NCI-H82 (cell line): ENCODE measurements around the gene PEPD.

Source experiments
- DNase-seq: peaks from one replicate; lab custom pipeline; 2025; lab: John Stamatoyannopoulos, UW

The PEPD gene

DNA sequence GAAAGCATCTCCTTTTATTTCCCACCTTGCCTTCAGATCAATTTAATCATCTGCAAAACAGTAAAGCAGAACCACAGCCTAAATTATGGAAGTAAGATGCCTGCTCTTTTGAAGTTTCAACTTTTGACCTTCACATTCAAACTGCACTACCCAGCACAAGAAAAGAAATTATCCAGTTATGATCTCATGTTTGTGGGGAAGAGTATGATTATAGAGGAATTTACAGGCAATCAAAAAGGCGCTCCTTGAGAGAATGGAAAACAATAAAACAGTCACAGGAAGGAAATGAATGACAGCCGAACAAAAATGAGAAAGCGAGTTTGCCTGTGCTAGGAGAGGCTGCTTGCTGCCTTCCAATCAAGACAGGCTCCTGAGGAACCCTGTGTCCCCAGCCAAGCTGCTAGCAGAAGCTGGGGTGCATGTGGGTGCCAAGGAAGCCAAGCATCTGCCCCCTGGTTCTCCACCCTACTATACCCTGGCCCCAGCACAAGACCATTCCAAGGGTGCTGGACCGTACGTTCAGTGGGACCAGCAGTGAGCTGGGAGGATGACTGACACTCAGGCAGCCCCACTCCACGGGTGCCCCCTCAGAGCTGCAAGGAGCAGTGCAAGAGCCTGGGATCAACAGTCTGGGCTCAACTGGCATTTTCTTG is 47.8 kb downstream of the PEPD start:
- DNase-seq, result no peak

DNA sequence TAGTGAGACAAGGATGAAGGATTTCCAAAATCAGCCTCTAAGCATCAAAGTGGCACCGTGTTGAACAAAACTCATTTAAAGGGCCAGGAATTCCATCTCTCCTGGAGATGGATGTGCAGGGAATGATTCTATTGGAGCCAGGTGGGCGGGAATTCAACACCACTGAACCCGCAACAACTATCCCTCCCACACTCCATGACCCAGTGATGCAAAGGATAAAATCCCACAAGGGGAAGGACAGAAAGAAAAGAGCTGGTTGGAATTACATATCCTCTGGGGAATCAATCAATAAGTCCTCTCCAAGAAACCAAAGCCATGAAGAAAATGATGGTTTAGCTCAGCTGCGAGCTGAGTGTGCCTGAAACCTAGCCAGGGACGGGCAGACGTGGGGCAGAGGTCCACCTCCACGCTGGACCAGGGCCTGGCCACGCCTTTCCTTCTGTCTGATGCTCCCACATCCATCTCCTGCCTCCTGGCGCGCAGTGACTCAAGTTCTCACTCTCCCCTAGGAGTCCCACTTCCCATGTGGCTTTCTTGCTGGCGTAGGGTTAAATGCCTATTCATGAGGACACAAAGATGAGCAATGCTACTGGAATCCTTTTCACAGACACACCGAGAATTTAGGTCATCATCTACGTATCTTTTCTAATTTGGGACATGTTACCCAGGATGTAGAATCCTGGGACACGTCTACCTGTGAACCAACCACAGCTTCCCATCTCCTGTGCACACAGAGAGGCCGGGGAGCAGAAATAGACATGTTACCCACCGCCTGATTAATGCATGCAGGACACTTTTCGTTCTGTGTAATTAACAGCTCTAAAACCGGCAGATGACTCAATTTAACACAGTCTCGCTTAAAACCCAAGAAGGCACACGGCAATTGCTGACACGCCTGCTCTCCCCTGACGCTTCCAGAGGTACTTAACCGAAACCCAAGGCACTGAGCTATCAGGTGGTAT is 48.6 kb downstream of the PEPD start:
- no peak for DNase-seq

DNA sequence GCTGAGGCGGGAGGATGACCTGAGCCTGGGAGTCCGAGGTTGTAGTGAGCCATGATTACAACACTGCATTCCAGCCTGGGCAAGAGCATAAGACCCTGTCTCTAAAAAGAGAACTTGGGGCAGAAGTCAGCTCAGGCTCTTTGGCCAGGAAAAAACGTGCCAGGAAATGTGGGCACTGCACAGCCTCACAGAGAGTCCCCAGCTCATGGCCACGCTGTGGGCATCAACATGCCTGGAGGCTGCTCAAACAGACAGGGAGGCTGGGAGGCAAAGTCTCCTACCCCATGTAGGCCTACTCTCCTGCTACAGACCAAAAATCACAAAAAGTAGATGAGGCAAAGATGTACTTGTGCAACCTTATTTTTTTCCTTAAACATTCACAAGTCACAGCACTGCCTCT is 49.4 kb downstream of the PEPD start:
- no peak for DNase-seq

DNA sequence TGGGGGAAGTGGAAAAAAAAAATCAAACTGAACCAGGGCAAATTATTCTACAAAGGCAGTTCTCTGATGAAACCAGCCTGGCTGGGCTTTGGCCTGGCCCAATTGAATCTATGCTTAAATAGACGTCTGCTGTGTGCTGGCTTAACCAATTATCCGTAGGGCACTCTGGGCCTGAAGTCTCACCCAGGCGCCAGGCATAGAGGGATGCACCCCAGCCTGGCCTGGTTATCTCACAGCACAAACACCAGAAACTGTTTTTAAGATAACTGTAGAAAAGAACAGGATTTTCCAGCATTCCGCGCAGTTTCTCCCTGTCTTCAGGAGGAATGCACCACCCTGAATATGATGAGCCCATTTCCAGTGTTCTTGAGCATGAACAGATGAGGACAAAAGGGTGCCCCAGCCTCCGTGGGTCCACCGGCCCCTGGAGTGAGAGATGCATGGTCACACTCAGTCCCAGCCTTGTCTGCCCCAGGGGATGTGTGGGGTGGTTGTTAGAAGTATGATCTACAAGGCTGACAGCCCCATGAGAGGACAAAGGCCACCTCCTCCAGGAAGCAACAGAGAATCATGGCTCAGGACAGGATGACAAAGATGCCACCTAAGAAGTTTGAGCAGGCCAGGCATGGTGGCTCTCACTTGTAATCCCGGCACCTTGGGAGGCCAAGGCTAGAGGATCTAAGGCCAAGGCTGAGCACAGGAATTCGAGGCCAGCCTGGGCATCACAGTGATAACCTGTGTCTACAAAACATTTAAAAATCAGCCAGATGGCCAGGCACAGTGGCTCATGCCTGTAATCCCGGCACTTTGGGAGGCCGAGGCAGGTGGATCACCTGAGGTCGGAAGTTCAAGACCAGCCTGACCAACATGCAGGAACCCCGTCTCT is 50.2 kb downstream of the PEPD start:
- no peak for DNase-seq

DNA sequence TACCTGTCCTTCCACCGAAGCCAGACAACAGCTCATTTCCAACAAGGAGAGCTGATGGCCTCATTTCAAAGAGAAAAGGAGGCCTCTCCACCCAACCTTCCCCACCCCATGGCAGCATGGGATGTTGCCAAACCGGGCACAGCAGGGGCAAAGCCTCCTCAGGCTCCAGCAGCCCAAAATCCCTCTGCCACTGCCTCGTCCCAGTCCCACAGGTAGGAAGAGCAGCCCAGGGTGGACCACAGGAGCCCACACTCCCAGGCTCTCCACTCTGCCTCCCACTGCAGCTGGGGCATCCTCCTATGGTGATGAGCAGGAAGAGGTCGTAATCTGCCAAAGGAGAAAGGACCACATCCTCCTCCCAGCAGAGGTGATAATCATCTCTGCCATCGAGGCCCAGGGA is 50.9 kb downstream of the PEPD start:
- DNase-seq, result no peak

DNA sequence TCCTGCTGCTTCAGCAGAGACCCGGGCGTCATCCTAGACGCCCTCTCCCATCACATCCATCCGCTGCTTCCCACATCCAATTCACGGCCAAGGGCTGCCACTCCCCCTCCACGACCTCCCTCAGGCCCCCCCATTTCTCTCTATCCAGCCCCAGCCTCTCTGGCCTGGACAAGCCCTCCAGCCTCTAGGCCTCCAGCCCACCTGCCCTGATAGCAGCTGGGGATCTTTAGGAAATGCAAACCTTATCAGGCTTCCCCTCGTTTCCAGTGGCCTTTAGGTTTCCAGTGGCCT is 51.6 kb downstream of the PEPD start:
- DNase-seq, result no peak

DNA sequence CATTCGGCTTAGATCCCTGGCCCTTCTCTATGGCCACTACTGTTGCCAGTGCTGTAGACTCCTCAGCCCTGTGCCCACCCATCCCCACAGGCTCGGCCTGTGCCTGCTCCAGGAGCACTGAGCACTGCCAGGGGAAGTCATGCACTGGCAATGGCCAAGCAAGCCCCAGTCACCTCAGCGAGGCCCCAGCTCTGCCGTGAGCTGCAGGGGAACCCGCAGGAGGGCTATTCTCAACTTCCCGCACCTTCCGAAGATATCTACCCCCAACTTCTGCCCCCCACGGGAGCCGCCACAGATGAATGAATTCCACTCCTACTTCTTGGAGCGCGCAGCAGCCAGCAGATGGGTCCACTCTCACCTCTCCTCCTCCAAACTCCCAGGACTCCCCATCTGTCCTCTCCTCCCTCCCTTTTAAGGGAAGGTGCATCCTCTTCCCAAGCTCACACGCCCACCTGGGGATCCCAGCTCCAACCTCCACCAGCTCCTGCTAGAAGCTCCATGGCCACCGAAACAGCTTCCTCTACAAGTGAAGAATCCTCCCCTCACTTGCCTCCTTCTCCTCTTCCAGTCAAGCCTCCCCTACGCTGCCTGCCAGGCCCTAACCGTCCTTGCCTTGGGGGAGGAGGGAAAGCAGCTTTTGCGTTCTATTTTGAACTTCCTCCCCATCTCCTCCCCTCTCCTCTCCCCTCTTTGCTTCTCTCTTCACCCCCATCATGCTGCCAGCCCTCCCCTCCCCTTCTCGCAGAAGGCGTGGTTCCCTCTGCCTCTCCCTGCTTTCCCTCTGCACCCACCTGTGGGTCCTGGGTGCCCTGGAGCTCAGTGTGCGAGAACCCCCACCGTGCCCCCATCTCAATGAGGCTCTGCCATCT is 52.2 kb downstream of the PEPD start:
- DNase-seq, result no peak

DNA sequence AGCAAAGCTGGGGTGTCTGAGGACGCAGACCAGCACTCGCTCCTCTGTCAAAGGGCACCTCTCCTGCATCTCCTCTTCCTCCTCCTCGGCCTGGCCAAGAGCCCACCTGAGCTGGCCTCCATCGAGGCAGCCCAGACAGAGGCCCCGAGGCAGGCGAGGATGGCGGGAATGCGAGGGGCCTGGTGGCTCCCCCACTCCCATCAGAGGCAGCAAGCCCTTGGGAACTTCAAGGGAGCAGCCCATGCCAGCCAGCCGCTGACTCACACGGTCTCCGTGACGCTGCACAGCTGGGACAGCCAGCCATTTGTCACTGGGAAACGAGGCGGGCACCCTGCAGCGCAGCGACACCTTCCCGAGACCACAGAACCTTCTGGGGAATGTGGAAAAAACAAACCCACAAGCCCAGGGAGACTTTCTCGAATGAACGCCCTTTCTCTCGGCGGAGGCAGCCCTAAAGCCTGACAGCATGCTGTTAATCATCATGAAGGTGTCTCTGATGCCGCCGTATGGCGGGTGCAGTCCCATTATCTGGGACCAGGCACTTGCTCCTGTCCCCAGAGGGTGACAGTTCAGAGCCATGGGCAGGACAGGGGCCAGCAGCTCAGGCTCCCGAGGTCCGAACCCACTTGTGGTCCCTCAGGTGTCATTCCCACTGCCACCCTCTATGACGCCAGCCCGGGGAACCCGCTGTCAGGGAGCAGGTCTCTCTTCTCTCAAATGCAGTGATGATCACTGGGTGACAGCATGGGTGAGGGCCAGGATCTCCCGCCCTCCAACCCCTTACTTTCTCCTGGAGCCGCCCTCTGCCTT is 53.0 kb downstream of the PEPD start:
- no peak for DNase-seq

DNA sequence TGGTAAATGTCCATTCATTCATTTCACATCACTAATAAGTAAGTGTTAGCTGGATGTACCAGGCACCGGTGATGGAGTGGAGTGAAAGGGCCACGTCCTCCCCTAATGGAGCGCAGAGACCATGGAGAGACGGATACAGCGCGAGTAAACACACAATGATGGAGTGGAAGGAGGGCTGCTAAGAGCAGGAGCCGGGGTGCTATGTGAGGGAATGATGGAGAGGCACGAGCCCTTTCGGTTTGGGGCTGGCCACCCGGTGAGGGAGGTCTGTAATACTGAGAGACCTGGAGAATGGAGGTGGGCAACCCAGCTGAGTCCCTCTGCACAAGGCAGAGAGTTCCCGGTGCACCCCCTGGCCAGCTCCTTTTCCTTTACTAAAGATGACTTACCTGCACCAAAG is 53.7 kb downstream of the PEPD start:
- no peak for DNase-seq

DNA sequence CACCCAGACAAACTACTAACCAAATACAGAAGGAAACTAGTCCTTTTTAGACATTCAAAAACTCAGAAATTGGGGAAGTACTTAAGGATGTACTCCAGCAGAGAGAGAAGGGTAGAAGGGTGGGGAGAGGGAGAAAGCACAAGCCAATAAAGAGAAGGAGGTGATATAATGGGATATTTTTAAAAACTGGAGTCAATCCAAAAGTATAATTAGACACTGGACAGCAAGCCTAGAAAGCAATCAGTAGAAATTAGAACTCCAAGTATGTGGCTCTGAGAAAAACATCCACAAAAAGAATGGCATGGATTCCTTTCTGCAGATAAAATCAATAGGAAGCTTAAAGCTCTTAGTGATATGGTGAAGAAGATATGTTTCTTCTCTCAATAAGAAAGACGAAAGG is 55.8 kb downstream of the PEPD start:
- no peak for DNase-seq

DNA sequence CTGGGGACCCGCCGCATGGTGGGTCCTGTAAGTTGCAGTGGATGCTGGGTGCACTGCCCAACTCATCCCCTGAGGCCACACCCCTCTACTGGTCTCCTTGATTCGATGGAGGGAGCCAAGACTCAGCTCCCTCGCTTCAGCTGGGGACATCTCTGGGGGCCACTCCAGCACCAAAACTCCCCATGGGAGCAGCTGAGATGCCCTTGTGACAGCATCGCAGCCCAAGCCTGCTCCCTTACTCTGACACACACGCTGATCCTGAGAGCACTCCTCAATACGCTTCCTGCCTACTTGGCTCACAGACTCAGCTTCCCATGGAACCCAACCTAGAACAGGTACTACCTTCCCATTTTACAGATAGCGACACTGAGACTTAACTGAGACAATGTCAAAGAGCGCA is 56.2 kb downstream of the PEPD start:
- DNase-seq, result no peak

DNA sequence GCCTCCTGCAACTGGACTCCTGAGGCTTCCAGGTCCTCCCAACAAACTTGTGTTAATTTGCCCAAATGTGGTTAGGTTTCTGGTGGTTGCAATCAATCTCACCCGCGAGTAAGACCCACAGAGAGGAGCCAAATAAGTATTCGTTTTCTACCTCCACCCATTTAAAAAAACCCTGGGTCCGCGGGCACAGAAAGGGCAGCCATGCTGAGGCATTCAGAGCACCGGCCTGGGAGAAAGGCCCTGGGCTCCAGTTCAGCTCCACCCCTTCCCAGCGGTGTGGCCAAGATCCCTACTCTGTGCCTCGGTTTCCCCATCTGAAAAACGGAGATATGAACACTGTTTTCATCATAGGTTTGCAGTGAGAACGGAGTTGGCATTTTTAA is 56.9 kb downstream of the PEPD start:
- no peak for DNase-seq

DNA sequence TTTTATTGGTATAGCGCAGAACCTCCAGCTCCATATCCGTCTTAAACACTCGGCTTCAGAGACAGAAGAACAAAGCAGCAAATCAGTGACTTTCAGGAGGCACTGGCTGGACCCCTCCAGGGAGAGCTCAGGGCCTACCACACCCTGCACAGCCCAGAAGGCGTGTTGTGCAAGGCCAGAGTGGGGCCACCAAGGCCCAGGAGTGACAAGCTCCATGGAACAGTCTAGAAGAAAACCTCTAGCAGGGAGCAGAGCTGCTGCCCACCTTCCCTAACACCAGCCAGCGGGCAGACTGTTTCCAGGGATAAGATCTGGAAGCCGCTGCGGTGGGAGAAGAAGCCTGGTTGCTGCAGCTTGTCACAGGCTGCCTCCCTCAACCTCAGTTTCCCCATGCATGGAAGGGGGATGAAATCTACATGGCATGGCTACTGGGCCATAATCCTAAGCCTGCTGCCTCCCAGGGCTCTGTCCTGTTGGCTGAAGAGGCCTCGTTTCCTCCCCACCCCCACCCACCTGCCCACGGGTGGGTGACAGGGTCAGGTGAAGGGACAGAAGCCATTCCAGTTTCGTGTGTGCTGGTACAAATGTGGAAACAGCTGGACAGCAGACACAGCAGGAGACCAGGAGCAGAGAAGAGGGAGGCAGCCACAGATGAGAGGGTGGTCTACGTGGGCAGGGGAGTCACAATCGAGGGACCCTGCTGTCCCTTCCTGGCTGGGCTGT is 57.4 kb downstream of the PEPD start:
- no peak for DNase-seq

DNA sequence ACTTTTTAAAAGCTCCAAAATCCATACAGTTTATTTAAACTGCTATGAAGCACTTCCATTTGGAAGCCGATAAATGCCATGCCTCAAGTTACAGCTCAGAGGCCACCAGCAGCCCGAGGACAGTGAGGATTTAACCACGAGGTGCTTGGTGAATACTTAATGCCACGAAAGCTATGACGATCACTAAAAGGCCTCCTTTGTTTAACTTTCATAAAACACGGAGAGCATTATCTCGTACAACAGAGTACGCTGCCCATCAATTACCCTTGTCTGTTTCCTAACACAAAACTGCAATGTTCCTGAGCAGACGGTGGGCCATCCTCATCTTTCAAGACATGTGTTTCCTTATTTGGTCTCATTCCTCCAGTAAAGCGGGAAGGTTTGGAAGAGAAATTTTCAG is 58.4 kb downstream of the PEPD start:
- DNase-seq, result no peak

DNA sequence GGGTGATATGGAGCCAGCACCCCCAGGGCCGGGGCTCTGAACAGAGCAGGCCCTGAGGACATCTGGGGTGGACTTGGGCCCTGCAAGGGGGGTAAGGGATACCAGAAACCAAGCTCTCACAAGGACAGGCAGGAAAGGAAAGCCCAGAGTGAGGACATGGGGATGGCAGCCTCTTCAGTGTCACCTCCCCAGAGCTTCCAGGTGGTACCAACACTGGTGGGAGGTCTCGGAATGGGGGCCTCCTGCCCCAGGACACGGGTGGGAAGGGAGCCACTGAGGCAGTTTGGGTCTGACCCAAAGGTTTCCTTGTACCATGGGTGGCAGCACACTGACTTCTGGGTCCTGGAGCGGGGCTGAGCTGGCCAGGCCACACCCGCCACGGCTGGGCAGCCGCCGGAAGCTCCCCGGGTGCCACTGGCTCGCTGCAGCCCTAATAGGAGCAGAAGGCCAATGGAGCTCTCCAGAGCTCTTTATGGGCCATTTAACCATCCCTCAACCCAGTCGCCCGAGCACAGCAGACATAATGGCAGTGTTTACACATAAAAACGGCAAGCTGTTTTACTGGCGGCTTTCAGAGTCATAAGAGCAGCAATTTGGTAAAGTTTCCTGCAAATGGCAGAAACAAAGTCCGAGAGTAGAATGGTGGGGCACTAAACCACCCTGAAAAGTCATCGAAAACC is 59.3 kb downstream of the PEPD start:
- no peak for DNase-seq

DNA sequence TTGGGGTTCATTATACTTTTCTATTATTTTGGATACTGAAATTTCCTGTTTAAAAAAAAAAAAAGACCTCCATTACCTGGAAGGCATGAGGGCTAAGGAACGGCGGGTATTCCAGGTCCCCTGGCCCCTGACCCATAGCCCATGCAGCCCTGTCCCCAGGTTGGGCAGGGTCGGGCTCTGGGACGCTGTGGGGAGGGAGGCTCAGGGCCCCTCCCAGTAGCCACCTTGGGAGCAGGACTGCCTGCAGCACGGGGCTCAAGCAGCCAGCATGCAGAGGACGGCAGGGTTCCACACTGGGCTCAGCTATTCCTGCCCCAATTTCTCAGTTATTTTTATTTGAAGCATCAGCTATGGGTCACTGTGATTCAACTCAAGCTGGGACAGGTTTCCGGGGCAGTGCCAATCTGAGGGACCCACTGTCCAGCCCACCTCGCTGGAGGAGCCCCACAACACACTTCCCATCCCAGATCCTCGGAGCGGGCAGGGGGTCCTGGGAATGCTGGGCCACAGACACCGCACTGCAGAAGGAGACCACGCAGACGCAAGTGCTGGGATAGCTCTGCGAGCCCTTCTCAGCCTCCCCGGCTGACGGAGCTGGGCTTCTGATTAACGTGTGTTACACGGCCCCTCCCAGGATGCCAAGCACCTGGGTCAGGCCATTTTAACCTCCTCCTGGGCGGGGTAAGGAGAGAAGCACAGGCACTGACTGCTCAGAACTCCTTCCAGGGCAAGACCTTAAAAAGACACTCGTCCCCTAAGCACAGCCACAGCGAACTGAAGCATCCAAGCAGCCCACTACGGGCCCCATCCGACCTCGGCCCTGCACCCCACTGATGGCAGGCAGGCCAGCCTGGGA is 60.1 kb downstream of the PEPD start:
- DNase-seq, result no peak

DNA sequence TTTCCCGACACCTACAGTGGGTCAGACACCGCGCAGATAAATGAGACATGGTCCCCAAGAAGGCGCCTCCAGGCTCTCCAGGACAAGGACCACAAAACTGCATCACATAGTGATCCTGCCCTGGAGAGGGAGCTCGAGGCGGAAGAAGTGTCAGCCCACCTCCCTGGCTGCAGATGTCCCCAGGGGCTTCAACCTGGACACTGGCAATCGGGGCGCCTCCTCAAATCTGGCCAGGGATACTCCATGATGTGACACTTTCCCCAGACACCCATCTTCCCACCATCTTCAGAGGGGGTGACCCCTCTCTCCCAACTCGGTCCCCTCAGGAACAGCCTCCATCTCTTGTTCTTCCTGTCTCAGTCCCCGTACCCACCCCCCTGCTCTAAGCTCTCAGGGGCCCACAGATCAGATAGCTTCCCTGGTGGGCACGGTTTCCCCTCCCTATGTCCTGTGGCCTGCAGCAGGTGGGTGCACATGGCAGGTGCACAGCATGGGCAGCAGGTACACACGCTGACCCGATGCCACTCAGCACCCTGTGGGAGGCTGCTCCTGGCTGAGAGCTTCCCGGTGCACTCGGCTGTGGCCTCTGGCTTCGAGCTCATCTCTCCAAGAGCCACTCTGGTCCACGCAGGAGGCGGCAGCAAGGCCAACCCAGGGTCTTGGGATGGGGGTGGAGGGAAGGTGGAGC is 61.2 kb downstream of the PEPD start:
- no peak for DNase-seq
